ENCODE data around the gene EOMES. TPM values are rescaled to one million over a fixed set of nuclear protein-coding genes. Genes with fewer than 3 reads are reported as not detected.

Gene EOMES
- total and polyA plus RNA-seq, 2 experiments from 2014 or later = 0.10 TPM

DNA sequence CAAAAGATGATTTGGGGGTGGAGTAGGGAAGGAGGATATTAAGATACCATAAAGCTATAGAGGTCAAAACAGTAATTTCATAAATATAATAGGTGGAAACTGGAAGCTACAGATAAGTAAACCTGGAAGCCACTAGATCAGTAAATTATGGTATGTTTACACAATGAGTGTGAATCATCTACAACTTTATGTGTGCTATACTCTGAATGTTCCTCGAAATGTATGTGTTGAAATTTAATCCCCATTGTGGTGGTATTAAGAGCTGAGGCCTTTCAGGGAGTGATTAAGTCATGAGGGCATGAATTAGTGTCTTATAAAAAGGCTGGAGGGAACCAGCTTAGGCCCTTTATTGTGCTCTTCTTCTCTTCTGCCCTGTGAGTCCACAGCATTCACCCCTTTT is 25.2 kb downstream of the EOMES start:
- no peaks in the 10 kb centered on the region for H3K9me2 ChIP-seq (ENCODE audit: insufficient read depth)
- H3K4me3 Mint-ChIP-seq = no peak overlapping the region
- no peaks in the 10 kb centered on the region for H3K4me1 ChIP-seq (ENCODE audit: insufficient read depth)
- no peak overlapping the region for H2AFZ ChIP-seq
- no peaks in the 10 kb centered on the region for H3K27me3 Mint-ChIP-seq (ENCODE audit: insufficient read depth, low read depth, poor library complexity)
- no peaks in the 10 kb centered on the region for H3K27me3 ChIP-seq (ENCODE audit: insufficient read depth)
- TF ChIP-seq STAT1 (IDR thresholded peaks at IDR 0.05; ENCODE audit: unreplicated experiment) (no peak), NANOG (IDR thresholded peaks at IDR 0.05; ENCODE audit: borderline replicate concordance) (no peak), POLR2AphosphoS5 (IDR thresholded peaks at IDR 0.05; ENCODE audit: low read depth) (no peak), EZH2 (IDR thresholded peaks at IDR 0.05; ENCODE audit: low read depth, unreplicated experiment) (no peak), JUNB (IDR thresholded peaks at IDR 0.05; ENCODE audit: unreplicated experiment) (no peak), CREB1 (CRISPR knock-in tag; IDR thresholded peaks at IDR 0.05; ENCODE audit: low read depth) (no peak)
- TF ChIP-seq, protein P1, sequence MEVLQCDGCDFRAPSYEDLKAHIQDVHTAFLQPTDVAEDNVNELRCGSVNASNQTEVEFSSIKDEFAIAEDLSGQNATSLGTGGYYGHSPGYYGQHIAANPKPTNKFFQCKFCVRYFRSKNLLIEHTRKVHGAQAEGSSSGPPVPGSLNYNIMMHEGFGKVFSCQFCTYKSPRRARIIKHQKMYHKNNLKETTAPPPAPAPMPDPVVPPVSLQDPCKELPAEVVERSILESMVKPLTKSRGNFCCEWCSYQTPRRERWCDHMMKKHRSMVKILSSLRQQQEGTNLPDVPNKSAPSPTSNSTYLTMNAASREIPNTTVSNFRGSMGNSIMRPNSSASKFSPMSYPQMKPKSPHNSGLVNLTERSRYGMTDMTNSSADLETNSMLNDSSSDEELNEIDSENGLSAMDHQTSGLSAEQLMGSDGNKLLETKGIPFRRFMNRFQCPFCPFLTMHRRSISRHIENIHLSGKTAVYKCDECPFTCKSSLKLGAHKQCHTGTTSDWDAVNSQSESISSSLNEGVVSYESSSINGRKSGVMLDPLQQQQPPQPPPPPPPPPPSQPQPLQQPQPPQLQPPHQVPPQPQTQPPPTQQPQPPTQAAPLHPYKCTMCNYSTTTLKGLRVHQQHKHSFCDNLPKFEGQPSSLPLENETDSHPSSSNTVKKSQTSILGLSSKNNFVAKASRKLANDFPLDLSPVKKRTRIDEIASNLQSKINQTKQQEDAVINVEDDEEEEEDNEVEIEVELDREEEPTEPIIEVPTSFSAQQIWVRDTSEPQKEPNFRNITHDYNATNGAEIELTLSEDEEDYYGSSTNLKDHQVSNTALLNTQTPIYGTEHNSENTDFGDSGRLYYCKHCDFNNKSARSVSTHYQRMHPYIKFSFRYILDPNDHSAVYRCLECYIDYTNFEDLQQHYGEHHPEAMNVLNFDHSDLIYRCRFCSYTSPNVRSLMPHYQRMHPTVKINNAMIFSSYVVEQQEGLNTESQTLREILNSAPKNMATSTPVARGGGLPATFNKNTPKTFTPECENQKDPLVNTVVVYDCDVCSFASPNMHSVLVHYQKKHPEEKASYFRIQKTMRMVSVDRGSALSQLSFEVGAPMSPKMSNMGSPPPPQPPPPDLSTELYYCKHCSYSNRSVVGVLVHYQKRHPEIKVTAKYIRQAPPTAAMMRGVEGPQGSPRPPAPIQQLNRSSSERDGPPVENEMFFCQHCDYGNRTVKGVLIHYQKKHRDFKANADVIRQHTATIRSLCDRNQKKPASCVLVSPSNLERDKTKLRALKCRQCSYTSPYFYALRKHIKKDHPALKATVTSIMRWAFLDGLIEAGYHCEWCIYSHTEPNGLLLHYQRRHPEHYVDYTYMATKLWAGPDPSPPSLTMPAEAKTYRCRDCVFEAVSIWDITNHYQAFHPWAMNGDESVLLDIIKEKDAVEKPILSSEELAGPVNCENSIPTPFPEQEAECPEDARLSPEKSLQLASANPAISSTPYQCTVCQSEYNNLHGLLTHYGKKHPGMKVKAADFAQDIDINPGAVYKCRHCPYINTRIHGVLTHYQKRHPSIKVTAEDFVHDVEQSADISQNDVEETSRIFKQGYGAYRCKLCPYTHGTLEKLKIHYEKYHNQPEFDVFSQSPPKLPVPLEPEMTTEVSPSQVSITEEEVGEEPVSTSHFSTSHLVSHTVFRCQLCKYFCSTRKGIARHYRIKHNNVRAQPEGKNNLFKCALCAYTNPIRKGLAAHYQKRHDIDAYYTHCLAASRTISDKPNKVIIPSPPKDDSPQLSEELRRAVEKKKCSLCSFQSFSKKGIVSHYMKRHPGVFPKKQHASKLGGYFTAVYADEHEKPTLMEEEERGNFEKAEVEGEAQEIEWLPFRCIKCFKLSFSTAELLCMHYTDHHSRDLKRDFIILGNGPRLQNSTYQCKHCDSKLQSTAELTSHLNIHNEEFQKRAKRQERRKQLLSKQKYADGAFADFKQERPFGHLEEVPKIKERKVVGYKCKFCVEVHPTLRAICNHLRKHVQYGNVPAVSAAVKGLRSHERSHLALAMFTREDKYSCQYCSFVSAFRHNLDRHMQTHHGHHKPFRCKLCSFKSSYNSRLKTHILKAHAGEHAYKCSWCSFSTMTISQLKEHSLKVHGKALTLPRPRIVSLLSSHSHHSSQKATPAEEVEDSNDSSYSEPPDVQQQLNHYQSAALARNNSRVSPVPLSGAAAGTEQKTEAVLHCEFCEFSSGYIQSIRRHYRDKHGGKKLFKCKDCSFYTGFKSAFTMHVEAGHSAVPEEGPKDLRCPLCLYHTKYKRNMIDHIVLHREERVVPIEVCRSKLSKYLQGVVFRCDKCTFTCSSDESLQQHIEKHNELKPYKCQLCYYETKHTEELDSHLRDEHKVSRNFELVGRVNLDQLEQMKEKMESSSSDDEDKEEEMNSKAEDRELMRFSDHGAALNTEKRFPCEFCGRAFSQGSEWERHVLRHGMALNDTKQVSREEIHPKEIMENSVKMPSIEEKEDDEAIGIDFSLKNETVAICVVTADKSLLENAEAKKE (CRISPR knock-in tag; IDR thresholded peaks at IDR 0.05) = no peak
- no peaks in the 10 kb centered on the region for H3K36me3 Mint-ChIP-seq (ENCODE audit: low read depth)
- H3K27ac ChIP-seq (ENCODE audit: low read depth) = no peak overlapping the region
- no peaks in the 10 kb centered on the region for H4K20me1 ChIP-seq (replicated peaks; ENCODE audit: insufficient read depth)
- no peak overlapping the region for H3K27ac Mint-ChIP-seq
- H3K4me2 ChIP-seq = no peak overlapping the region
- no peaks in the 10 kb centered on the region for H3K79me2 ChIP-seq (replicated peaks; ENCODE audit: insufficient read depth)
- H3K4me3 ChIP-seq = no peak overlapping the region
- ATAC-seq (no peak), DNase-seq (ENCODE audit: low spot score) (no peak)
- no peaks in the 10 kb centered on the region for H3K4me1 Mint-ChIP-seq
- no peaks in the 10 kb centered on the region for H3K36me3 ChIP-seq (ENCODE audit: insufficient read depth)
- peaks cover 5% of the 10 kb centered on the region; the same call in 1 of the 3 replicates for H3K9me3 Mint-ChIP-seq
- H3F3A ChIP-seq (replicated peaks; ENCODE audit: low read depth) = no peaks in the 10 kb centered on the region

DNA sequence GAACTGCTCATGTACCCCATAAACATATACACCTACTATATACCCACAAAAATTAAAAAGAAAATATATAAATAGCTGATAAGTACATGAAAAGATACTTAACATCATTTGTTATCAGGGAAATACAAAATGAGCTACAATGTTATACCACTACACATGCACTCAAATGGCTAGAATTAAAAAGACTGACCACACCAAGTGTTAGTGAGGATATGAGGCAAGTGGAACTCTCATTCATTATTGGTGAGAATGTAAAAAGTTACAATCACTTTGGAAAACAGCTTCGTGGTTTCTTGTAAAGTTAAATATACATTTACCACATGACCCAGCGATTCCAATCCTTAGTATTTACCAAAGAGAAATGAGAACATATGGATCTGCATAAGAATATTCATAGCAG is 26.5 kb downstream of the EOMES start:
- Histone ChIP-seq H3K36me3 (ENCODE audit: insufficient read depth) (no peaks in the 10 kb centered on the region), H3K4me3 (no peak overlapping the region)
- TF ChIP-seq NANOG (IDR thresholded peaks at IDR 0.05; ENCODE audit: borderline replicate concordance) (no peak), ZNF331 (CRISPR knock-in tag; IDR thresholded peaks at IDR 0.05; ENCODE audit: low read depth) (no peak), EZH2phosphoT487 (IDR thresholded peaks at IDR 0.05; ENCODE audit: unreplicated experiment) (no peak), STAT1 (IDR thresholded peaks at IDR 0.05; ENCODE audit: unreplicated experiment) (no peak), CREB1 (CRISPR knock-in tag; IDR thresholded peaks at IDR 0.05; ENCODE audit: low read depth) (no peak), POLR2AphosphoS5 (IDR thresholded peaks at IDR 0.05; ENCODE audit: low read depth) (no peak)
- TF ChIP-seq, protein P2, sequence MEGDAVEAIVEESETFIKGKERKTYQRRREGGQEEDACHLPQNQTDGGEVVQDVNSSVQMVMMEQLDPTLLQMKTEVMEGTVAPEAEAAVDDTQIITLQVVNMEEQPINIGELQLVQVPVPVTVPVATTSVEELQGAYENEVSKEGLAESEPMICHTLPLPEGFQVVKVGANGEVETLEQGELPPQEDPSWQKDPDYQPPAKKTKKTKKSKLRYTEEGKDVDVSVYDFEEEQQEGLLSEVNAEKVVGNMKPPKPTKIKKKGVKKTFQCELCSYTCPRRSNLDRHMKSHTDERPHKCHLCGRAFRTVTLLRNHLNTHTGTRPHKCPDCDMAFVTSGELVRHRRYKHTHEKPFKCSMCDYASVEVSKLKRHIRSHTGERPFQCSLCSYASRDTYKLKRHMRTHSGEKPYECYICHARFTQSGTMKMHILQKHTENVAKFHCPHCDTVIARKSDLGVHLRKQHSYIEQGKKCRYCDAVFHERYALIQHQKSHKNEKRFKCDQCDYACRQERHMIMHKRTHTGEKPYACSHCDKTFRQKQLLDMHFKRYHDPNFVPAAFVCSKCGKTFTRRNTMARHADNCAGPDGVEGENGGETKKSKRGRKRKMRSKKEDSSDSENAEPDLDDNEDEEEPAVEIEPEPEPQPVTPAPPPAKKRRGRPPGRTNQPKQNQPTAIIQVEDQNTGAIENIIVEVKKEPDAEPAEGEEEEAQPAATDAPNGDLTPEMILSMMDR (conservative IDR thresholded peaks at IDR 0.05; ENCODE audit: low read depth in 2 of 2) = no peak
- TF ChIP-seq, protein P3, sequence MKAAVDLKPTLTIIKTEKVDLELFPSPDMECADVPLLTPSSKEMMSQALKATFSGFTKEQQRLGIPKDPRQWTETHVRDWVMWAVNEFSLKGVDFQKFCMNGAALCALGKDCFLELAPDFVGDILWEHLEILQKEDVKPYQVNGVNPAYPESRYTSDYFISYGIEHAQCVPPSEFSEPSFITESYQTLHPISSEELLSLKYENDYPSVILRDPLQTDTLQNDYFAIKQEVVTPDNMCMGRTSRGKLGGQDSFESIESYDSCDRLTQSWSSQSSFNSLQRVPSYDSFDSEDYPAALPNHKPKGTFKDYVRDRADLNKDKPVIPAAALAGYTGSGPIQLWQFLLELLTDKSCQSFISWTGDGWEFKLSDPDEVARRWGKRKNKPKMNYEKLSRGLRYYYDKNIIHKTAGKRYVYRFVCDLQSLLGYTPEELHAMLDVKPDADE (IDR thresholded peaks at IDR 0.05) = no peak

More for the DNA sequence above, 26.5 kb downstream of the EOMES start:
- Histone ChIP-seq H3K4me2 (no peak overlapping the region), H3F3A (replicated peaks; ENCODE audit: low read depth) (no peaks in the 10 kb centered on the region), H4K20me1 (replicated peaks; ENCODE audit: insufficient read depth) (no peaks in the 10 kb centered on the region), H3K27ac (ENCODE audit: low read depth) (no peak overlapping the region), H3K9me2 (ENCODE audit: insufficient read depth) (no peaks in the 10 kb centered on the region), H3K79me2 (replicated peaks; ENCODE audit: insufficient read depth) (no peaks in the 10 kb centered on the region), H3K4me1 (ENCODE audit: insufficient read depth) (no peaks in the 10 kb centered on the region), H3K27me3 (ENCODE audit: insufficient read depth) (no peaks in the 10 kb centered on the region), H2AFZ (no peak overlapping the region)
- Mint-ChIP-seq H3K4me1 (no peaks in the 10 kb centered on the region), H3K27ac (no peak overlapping the region), H3K9me3 (peaks cover 5% of the 10 kb centered on the region; the same call in 1 of the 3 replicates), H3K36me3 (ENCODE audit: low read depth) (no peaks in the 10 kb centered on the region), H3K27me3 (ENCODE audit: insufficient read depth, low read depth, poor library complexity) (no peaks in the 10 kb centered on the region), H3K4me3 (no peak overlapping the region)
- ATAC-seq = no peak
- DNase-seq (ENCODE audit: low spot score) = no peak
